MCF 10A (cell line): ENCODE data around the gene ADH1C. TPM values are rescaled to one million over a fixed set of nuclear protein-coding genes. Genes with fewer than 3 reads are reported as not detected.
"Not testable (repeated sequence)": the region's sequence is repeated elsewhere in the genome, so short reads cannot be mapped to it uniquely, and the experiment has no call there.

Experiments
- BruUV-seq: library from RNA; stranded (reverse); fragments of 400-500 nt; replicated peaks from 2 replicates; lab custom pipeline; 2021; lab: Mats Ljungman, UMichigan
- CTCF ChIA-PET: fragments of 300-600 bp; sonication (Branson Sonifier 250); formaldehyde crosslinking; extraction: SDS; loops from one replicate; lab custom pipeline; 2021; ENCODE audit warnings: antibody characterized with exemption, inconsistent platforms; lab: Yijun Ruan, JAX
- POLR2A ChIA-PET: fragments of 300-600, 350-650 bp; sonication (Branson Sonifier 250); formaldehyde crosslinking; extraction: SDS; loops from one replicate; lab custom pipeline; 2020; ENCODE audit warnings: antibody characterized with exemption, inconsistent platforms; lab: Yijun Ruan, JAX
- DNase-seq: peaks from one replicate; pipeline ENCODE4 v3.0.0-alpha.2; 2018; ENCODE audit not compliant: unreplicated experiment
- H3K27ac Mint-ChIP-seq: one replicate; pipeline ENCODE4 v1.8.0; 2022; ENCODE audit warnings: mild to moderate bottlenecking, low read depth, mixed read lengths; ENCODE audit not compliant: unreplicated experiment
- H3K27me3 Mint-ChIP-seq: one replicate; pipeline ENCODE4 v1.8.0; 2022; ENCODE audit warnings: mixed read lengths; ENCODE audit not compliant: insufficient read depth, unreplicated experiment
- H3K36me3 Mint-ChIP-seq: one replicate; pipeline ENCODE4 v1.8.0; 2022; ENCODE audit warnings: mild to moderate bottlenecking, moderate library complexity, mixed read lengths; ENCODE audit not compliant: insufficient read depth, unreplicated experiment
- H3K4me1 Mint-ChIP-seq: one replicate; pipeline ENCODE4 v1.8.0; 2022; ENCODE audit warnings: mixed read lengths; ENCODE audit not compliant: insufficient read depth, unreplicated experiment
- H3K4me3 Mint-ChIP-seq: one replicate; pipeline ENCODE4 v1.8.0; 2022; ENCODE audit warnings: mild to moderate bottlenecking, moderate library complexity, mixed read lengths; ENCODE audit not compliant: unreplicated experiment
- H3K9me3 Mint-ChIP-seq: one replicate; pipeline ENCODE4 v1.8.0; 2022; ENCODE audit warnings: mixed read lengths; ENCODE audit not compliant: unreplicated experiment
- CTCF ChIP-seq: fragments of 200-600 bp; IDR thresholded peaks from one replicate; pipeline ENCODE4 v1.8.0; 2022; ENCODE audit warnings: antibody characterized with exemption, mild to moderate bottlenecking; ENCODE audit not compliant: unreplicated experiment
- intact Hi-C: fragments of 100-400 bp; cut with micrococcal nuclease; formaldehyde crosslinking; loops from 2 replicates; pipeline ENCODE4 v1.14.1; 2022
- total RNA-seq: library from RNA; stranded (reverse); gene quantifications from 2 replicates; pipeline ENCODE4 v1.2.3, GENCODE V29; 2022

Gene ADH1C
- total RNA-seq, 1 experiment from 2014 or later = not detected

DNA sequence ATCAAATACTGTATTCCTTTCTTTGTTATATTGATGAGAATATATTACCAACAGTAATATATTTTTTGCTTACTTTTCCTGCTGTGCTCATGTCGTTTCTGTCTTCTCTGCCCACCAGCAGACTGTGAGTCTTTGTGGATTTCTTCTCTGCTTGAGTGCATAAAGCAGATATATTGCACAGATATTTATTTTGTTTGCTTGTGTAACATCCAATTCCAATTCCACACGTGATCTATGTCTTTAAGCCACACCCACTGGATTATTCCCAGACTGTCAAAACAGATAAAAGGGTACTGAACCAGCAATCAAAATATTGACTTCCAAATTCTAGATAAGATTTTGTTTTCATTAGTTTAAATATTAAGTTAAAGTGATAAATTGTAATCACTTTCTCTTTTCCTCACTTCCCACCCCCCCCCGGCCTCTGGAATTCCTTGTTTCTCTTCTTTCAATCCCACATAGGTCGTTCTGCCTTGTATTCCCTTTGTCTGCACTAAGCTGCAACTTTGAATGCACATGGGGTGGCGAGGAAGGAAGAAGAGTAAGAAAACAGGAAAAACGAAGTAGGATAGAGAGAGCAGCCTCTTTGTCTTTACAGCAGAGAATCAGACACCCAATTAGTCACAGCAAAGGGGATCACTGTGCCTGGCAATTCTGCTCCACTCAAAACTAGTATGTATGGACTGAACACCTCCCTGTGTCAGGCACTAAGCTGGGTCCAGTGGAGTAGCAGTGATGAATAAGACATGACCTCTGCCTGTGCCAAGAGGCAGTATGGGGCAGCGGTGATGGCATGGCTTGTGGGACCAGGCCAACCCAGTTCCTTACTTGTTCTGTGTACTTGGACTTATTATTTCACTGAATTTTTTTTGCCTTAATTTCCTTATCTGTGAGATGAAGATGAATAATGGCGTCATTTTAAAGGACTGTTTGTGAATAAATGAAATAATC, 31.0 kb downstream of the ADH1C start, which contains the start of gene ADH1B:
ADH1B (minus strand) TSS at position 161 of the 951 bp plus-strand sequence; CDS start at position 91, 70 bp downstream.
- H3K27ac Mint-ChIP-seq = peak within 1 kb of the TSS; percentile 96
- H3K27me3 Mint-ChIP-seq = no peaks in the 10 kb centered on the region
- ChIA-PET CTCF (interaction anchor here (0.8 to 1.6 kb wide), 2 partner anchors 20 to 119 kb away, joined by 3 to 4 read pairs; no protein-coding TSS in a partner anchor), POLR2A (interaction anchor here (0.6 to 5.3 kb wide), 3 partner anchors 11 to 236 kb away, joined by 3 to 30 read pairs (median 3); no protein-coding TSS in a partner anchor)
- peaks cover 7% of the 10 kb centered on the region for H3K9me3 Mint-ChIP-seq
- no TSS peak for BruUV-seq
- peaks cover 29% of the 10 kb centered on the region for H3K4me1 Mint-ChIP-seq
- peaks cover 36% of the 10 kb centered on the region for H3K36me3 Mint-ChIP-seq
- no peak for DNase-seq
- intact Hi-C loops = no loop called here
- TF ChIP-seq CTCF = no peak
- peak within 1 kb of the TSS; percentile 76 for H3K4me3 Mint-ChIP-seq

DNA sequence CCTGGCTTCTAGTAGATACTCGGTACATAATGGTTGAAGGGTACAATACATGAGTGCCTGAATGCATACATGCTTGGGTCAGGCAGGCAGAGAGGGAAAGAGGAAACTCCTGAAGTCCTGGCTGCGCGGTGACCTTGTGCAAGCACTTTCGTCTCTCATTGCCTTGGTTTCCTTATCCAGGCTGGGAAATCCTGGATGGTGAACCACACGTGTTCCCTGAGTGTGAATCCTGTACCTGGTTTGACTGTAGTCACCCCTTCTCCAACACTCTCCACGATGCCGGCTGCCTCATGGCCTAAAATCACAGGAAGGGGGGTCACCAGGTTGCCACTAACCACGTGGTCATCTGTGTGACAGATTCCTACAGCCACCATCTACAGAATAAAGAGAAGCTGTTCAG, 34.7 kb downstream of the ADH1C start:
- H3K9me3 Mint-ChIP-seq, DNase-seq, H3K4me1 Mint-ChIP-seq, intact Hi-C loops, H3K27me3 Mint-ChIP-seq, BruUV-seq: not testable (repeated sequence)
- Mint-ChIP-seq H3K4me3 (peak overlapping the region; percentile 25), H3K27ac (peak overlapping the region; percentile 42), H3K36me3 (peaks cover 74% of the 10 kb centered on the region)
- ChIA-PET POLR2A (interaction anchor here (0.7 kb wide), 1 partner anchor 8 kb away, joined by 6 read pairs; no protein-coding TSS in a partner anchor), CTCF (interaction anchor here (0.9 kb wide), 1 partner anchor 200 kb away, joined by 3 read pairs; no protein-coding TSS in a partner anchor)

GRCh38 chr4:99317354-99317753, 35.2 kb downstream of the ADH1C start:
- DNase-seq = no peak
- peaks cover 78% of the 10 kb centered on the region for H3K36me3 Mint-ChIP-seq
- no peaks in the 10 kb centered on the region for H3K27me3 Mint-ChIP-seq
- H3K4me1 Mint-ChIP-seq = no peaks in the 10 kb centered on the region
- H3K9me3 Mint-ChIP-seq = no peaks in the 10 kb centered on the region
- CTCF ChIA-PET = no interaction called here
- H3K4me3 Mint-ChIP-seq = peak overlapping the region; percentile 25
- H3K27ac Mint-ChIP-seq = peak overlapping the region; percentile 42
- TF ChIP-seq CTCF = no peak
- intact Hi-C loops = no loop called here
- BruUV-seq = no TSS peak
- POLR2A ChIA-PET = no interaction called here

GRCh38 chr4:99315839-99316238, 36.7 kb downstream of the ADH1C start:
- CTCF ChIA-PET = no interaction called here
- POLR2A ChIA-PET = no interaction called here

More at GRCh38 chr4:99315839-99316238, 36.7 kb downstream of the ADH1C start:
- peak overlapping the region; percentile 23 for H3K27ac Mint-ChIP-seq
- H3K27me3 Mint-ChIP-seq = no peaks in the 10 kb centered on the region
- TF ChIP-seq CTCF = no peak
- H3K4me3 Mint-ChIP-seq = no peak overlapping the region
- no peaks in the 10 kb centered on the region for H3K9me3 Mint-ChIP-seq
- peaks cover 93% of the 10 kb centered on the region for H3K36me3 Mint-ChIP-seq
- no peaks in the 10 kb centered on the region for H3K4me1 Mint-ChIP-seq
- no peak for DNase-seq
- intact Hi-C loops = no loop called here
- BruUV-seq = no TSS peak
